Caco-2 (cell line): ENCODE measurements around the gene OAF. TPM values are rescaled to one million over a fixed set of nuclear protein-coding genes. Genes with fewer than 3 reads are reported as not detected.

ENCODE experiments used
- BruUV-seq: library from RNA; stranded (reverse); fragments of 400-500 nt; replicated peaks from 2 replicates; lab custom pipeline; 2021; lab: Mats Ljungman, UMichigan
- CTCF ChIA-PET: fragments of 300-600 bp; sonication (Branson Sonifier 250); formaldehyde crosslinking; loops from one replicate; lab custom pipeline; 2022; ENCODE audit warnings: antibody characterized with exemption; lab: Charles Lee
- POLR2A ChIA-PET: fragments of 300-600 bp; sonication (Branson Sonifier 250); formaldehyde crosslinking; loops from one replicate; lab custom pipeline; 2022; ENCODE audit warnings: antibody characterized with exemption; lab: Charles Lee
- DNase-seq, 2 experiments: peaks; one replicate each; pipeline versions ENCODE4 v3.0.0 to v3.0.0-alpha.2; 2020 to 2022
- H3K27me3 ChIP-seq: replicated peaks from 2 replicates; pipeline ENCODE4 v1.6.0; 2011; ENCODE audit warnings: low read length; ENCODE audit not compliant: control insufficient read depth, insufficient read depth
- H3K36me3 ChIP-seq: 2 replicates; pipeline ENCODE4 v1.5.1; 2011; ENCODE audit warnings: low read length; ENCODE audit not compliant: control insufficient read depth, insufficient read depth
- H3K4me1 ChIP-seq: fragments of 250-450 bp; sonication (Bioruptor Pico); 2 replicates; pipeline ENCODE4 v1.5.1; 2020; ENCODE audit warnings: mild to moderate bottlenecking
- H3K4me3 ChIP-seq: 2 replicates; pipeline ENCODE4 v1.5.1; 2011; ENCODE audit warnings: low read depth, mild to moderate bottlenecking, control low read depth, low read length
- H3K9me3 ChIP-seq: fragments of 250-450 bp; sonication (Bioruptor Pico); 2 replicates; pipeline ENCODE4 v1.5.1; 2020; ENCODE audit warnings: mild to moderate bottlenecking, moderate library complexity
- H3K27ac Mint-ChIP-seq: one replicate; pipeline ENCODE4 v1.8.0; 2022; ENCODE audit warnings: mixed read lengths; ENCODE audit not compliant: unreplicated experiment
- H3K27me3 Mint-ChIP-seq: one replicate; pipeline ENCODE4 v1.8.0; 2022; ENCODE audit warnings: mixed read lengths; ENCODE audit not compliant: insufficient read depth, unreplicated experiment
- H3K36me3 Mint-ChIP-seq: one replicate; pipeline ENCODE4 v1.8.0; 2022; ENCODE audit warnings: mild to moderate bottlenecking, mixed read lengths; ENCODE audit not compliant: insufficient read depth, unreplicated experiment
- H3K4me1 Mint-ChIP-seq: one replicate; pipeline ENCODE4 v1.8.0; 2022; ENCODE audit warnings: low read depth, mixed read lengths; ENCODE audit not compliant: unreplicated experiment
- H3K4me3 Mint-ChIP-seq: one replicate; pipeline ENCODE4 v1.8.0; 2022; ENCODE audit warnings: mild to moderate bottlenecking, moderate library complexity, mixed read lengths; ENCODE audit not compliant: unreplicated experiment
- H3K9me3 Mint-ChIP-seq: one replicate; pipeline ENCODE4 v1.8.0; 2022; ENCODE audit warnings: mixed read lengths; ENCODE audit not compliant: unreplicated experiment
- CTCF ChIP-seq, 2 experiments: fragments of 200-600 bp in 1 of 2; IDR thresholded peaks; 1 replicate in 1 of 2; 2 replicates in 1 of 2; pipeline versions ENCODE4 v1.5.1 to v1.8.0; 2011 to 2022; ENCODE audit warnings: antibody characterized with exemption in 1 of 2, control low read depth in 1 of 2, inconsistent platforms in 1 of 2, low read depth in 1 of 2, low read length in 1 of 2, mild to moderate bottlenecking in 1 of 2, moderate library complexity in 1 of 2; ENCODE audit not compliant: insufficient read depth in 1 of 2, severe bottlenecking in 1 of 2, unreplicated experiment in 1 of 2
- intact Hi-C: fragments of 100-400 bp; cut with micrococcal nuclease; formaldehyde crosslinking; loops from one replicate; pipeline ENCODE4 v1.10.0; 2022; ENCODE audit not compliant: unreplicated experiment
- total RNA-seq: library from RNA; stranded (reverse); gene quantifications from 2 replicates; pipeline ENCODE4 v1.2.3, GENCODE V29; 2022

OAF gene
- total RNA-seq, 1 experiment from 2014 or later = 31.3 TPM

GRCh38 chr11:120254788-120255518 is 44.1 kb downstream of the OAF start:
- no peak for TF ChIP-seq CTCF (IDR thresholded peaks at IDR 0.05; ENCODE audit: insufficient read depth in 1 of 2, low read depth in 1 of 2, low read length in 1 of 2, severe bottlenecking in 1 of 2, unreplicated experiment in 1 of 2)
- CTCF ChIA-PET = no interaction called here
- Histone ChIP-seq H3K9me3 (no peaks in the 10 kb centered on the region), H3K36me3 (no peaks in the 10 kb centered on the region), H3K4me1 (no peaks in the 10 kb centered on the region), H3K27me3 (peaks cover 3% of the 10 kb centered on the region), H3K4me3 (no peak overlapping the region)
- Mint-ChIP-seq H3K36me3 (no peaks in the 10 kb centered on the region), H3K4me1 (no peaks in the 10 kb centered on the region), H3K4me3 (no peak overlapping the region), H3K27ac (no peak overlapping the region), H3K27me3 (peaks cover 42% of the 10 kb centered on the region), H3K9me3 (no peaks in the 10 kb centered on the region)
- intact Hi-C loops = no loop called here
- no TSS peak for BruUV-seq
- POLR2A ChIA-PET = no interaction called here
- no peak for DNase-seq

GRCh38 chr11:120255519-120255866 is 44.7 kb downstream of the OAF start:
- Histone ChIP-seq H3K36me3 (no peaks in the 10 kb centered on the region), H3K9me3 (no peaks in the 10 kb centered on the region), H3K4me3 (no peak overlapping the region), H3K27me3 (peaks cover 2% of the 10 kb centered on the region), H3K4me1 (no peaks in the 10 kb centered on the region)
- POLR2A ChIA-PET = no interaction called here
- Mint-ChIP-seq H3K27ac (no peak overlapping the region), H3K4me1 (no peaks in the 10 kb centered on the region), H3K9me3 (no peaks in the 10 kb centered on the region), H3K27me3 (peaks cover 40% of the 10 kb centered on the region), H3K36me3 (no peaks in the 10 kb centered on the region), H3K4me3 (no peak overlapping the region)
- no TSS peak for BruUV-seq
- no peak for DNase-seq
- intact Hi-C loops = no loop called here
- CTCF ChIA-PET = no interaction called here
- TF ChIP-seq CTCF (IDR thresholded peaks at IDR 0.05; ENCODE audit: insufficient read depth in 1 of 2, low read depth in 1 of 2, low read length in 1 of 2, severe bottlenecking in 1 of 2, unreplicated experiment in 1 of 2) = no peak

GRCh38 chr11:120256178-120256577 is 45.3 kb downstream of the OAF start:
- intact Hi-C loops = no loop called here
- Histone ChIP-seq H3K36me3 (no peaks in the 10 kb centered on the region), H3K4me1 (no peaks in the 10 kb centered on the region), H3K4me3 (no peak overlapping the region), H3K27me3 (peaks cover 2% of the 10 kb centered on the region), H3K9me3 (no peaks in the 10 kb centered on the region)
- Mint-ChIP-seq H3K27me3 (peaks cover 44% of the 10 kb centered on the region), H3K9me3 (no peaks in the 10 kb centered on the region), H3K27ac (no peak overlapping the region), H3K4me1 (no peaks in the 10 kb centered on the region), H3K36me3 (no peaks in the 10 kb centered on the region), H3K4me3 (no peak overlapping the region)
- ChIA-PET CTCF (no interaction called here), POLR2A (no interaction called here)
- DNase-seq = no peak
- no peak for TF ChIP-seq CTCF (IDR thresholded peaks at IDR 0.05; ENCODE audit: insufficient read depth in 1 of 2, low read depth in 1 of 2, low read length in 1 of 2, severe bottlenecking in 1 of 2, unreplicated experiment in 1 of 2)
- no TSS peak for BruUV-seq
